GM10266 (cell line): ENCODE data around the gene C1orf53.
"Not testable (repeated sequence)": the region's sequence is repeated elsewhere in the genome, so short reads cannot be mapped to it uniquely, and the experiment has no call there.

Source experiments
- DNase-seq: peaks from one replicate; pipeline ENCODE4 v3.0.0; 2012; ENCODE audit errors: extremely low spot score
- TF ChIP-seq, protein P1 (sequence below): IDR thresholded peaks from 2 replicates; pipeline ENCODE4 v1.5.1; 2012; ENCODE audit warnings: mild to moderate bottlenecking, low read depth; ENCODE audit not compliant: control insufficient read depth, insufficient read depth; ENCODE audit errors: missing control alignments

The C1orf53 gene

DNA sequence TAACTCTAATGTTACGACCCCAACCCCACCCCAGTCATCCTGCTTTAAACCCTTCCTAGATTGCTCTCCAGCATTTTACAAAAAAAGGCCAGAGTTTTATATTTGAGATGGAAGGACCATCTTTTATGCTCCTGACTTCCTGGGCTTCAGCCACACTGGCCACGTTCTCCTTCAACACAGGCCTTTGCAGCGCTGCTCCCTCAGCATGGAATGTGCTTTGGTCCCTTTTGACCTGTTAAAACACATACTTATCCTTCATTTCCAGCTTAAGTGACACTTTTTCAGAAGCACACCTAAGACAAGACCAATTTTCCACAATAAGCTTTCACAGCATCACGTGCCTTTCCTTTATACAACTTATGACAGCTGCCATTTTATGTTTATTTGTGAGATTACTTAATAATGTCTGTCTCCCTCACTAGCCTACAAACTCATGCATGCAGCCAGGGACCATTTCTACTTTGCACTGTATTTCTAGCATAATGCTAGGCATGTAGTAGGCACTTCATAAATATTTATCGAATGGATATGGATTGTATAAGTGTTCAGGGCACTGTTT is 49.3 kb downstream of the C1orf53 start:
- TF ChIP-seq, protein P1, sequence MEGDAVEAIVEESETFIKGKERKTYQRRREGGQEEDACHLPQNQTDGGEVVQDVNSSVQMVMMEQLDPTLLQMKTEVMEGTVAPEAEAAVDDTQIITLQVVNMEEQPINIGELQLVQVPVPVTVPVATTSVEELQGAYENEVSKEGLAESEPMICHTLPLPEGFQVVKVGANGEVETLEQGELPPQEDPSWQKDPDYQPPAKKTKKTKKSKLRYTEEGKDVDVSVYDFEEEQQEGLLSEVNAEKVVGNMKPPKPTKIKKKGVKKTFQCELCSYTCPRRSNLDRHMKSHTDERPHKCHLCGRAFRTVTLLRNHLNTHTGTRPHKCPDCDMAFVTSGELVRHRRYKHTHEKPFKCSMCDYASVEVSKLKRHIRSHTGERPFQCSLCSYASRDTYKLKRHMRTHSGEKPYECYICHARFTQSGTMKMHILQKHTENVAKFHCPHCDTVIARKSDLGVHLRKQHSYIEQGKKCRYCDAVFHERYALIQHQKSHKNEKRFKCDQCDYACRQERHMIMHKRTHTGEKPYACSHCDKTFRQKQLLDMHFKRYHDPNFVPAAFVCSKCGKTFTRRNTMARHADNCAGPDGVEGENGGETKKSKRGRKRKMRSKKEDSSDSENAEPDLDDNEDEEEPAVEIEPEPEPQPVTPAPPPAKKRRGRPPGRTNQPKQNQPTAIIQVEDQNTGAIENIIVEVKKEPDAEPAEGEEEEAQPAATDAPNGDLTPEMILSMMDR: no peak
- DNase-seq: no peak

DNA sequence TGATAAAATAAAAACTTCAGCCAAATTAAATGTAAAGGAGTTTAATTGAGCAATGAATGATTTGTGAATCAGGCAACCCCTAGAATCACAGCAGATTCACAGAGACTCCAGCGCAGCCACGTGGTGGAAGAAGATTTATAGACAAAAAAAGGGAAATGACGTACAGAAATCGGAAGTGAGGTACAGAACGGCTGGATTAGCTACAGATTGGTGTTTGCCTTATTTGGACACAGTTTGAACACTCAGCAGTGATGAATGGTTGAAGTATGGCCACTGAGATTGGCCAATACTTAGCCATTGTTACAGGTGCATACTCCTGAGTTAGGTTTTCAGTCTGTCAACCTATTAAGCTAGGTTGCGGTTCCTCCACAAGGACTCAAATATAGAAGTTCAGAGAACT is 51.0 kb downstream of the C1orf53 start:
- DNase-seq: not testable (repeated sequence)

DNA sequence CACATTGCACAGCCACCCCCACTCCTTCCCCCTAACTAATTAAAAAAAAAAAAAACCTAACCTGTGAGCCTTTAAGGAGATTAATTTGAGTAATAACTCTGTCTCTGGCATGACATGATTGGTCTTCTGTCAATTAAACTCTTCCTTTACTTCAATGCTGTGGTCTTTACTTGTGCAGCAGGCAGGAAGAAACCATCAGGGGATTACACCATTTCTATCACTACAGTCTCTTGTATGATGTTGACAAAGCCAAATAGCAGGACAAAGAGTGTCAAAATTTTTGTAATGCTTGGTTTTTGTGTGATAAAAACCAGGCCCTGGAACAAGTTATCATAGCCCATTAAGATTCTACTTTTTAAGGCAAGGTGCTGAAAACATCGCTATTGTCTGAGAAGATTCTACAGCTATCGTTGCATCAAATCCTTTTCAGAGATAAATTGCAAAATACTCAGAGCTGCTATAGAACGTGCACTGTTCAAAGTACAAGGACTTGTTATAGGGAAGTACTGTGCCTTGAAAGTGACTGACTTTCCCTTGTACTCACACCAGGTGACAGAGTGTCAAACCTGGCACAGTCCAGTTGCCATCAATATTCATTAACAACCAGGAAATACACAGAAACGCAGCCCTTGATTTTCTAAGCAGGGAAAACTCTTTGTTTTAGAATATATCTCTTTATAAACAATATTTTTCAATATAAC is 52.4 kb downstream of the C1orf53 start:
- TF ChIP-seq, protein P1: no peak

DNA sequence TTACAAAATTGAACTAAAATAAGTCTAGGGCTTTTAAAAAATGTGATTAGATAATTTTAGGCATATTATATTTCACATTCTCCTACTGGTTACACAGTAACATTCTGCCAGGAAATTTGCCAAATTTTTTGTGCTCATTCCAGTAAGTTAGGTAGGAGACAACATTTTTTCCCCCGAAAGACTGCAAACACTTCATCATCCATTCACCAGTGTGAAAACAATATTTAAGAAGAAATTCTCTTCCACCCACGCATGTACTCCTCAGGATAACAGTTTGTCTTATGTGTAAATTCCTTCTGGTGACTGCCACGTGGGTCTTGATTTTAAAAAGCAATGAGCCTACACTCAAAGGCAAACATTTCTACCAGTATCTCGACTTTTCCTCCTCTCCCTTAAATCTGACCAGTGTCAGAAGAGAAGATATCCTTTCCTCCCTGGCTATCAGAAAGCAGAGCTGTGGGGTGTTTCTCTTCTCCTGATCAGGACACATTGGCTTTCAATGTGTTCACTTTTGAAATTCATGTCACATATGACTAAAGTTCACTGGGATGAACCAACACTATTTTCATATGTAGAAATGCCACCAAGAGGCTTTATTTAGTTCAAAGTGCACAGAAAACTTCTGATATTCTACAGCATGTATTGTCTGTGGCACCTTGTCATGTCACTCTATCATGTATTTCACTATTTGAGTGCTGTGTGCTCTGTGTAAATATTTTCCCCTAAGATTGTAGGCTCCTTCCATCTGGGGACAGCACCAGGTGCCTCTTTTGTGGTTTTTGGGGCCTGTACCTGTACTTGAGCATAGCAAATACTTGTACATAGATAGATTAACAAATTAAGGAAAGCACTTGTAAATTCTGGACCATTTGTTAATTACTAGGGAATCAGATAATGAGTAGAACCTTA is 53.3 kb downstream of the C1orf53 start:
- no peak for DNase-seq
- TF ChIP-seq, protein P1: no peak

More for the DNA sequence above, 52.4 kb downstream of the C1orf53 start:
- no peak for DNase-seq
